Transverse colon (tissue), 4 donors: ENCODE data around the gene MEIOC. TPM values are rescaled to one million over a fixed set of nuclear protein-coding genes. Genes with fewer than 3 reads are reported as not detected.
A peak's percentile ranks its signal among the peaks of the same experiment; 100 is the strongest.

Source experiments
- DNase-seq: peaks from one replicate; pipeline ENCODE4 v3.0.0-alpha.2; 2019
- H3K27ac ChIP-seq, 4 donors: fragments of 200-600 bp; sonication (generic); 2 replicates each; pipeline ENCODE4 v1.5.1; 2016 to 2018; ENCODE audit warnings: inconsistent platforms in 4 of 4
- H3K27me3 ChIP-seq: fragments of 200-600 bp; sonication (generic); 2 replicates; pipeline ENCODE4 v1.5.1; 2017; ENCODE audit warnings: inconsistent platforms
- H3K36me3 ChIP-seq, 4 donors: fragments of 200-600 bp; sonication (generic); 2 replicates each; pipeline ENCODE4 v1.5.1; 2017 to 2019; ENCODE audit warnings: inconsistent platforms in 4 of 4
- H3K4me1 ChIP-seq, 4 donors: fragments of 200-600 bp; sonication (generic); 2 replicates each; pipeline ENCODE4 v1.5.1; 2017 to 2020; ENCODE audit warnings: inconsistent platforms in 4 of 4
- H3K4me3 ChIP-seq, 4 donors: fragments of 200-600 bp; sonication (generic); 1 replicate in 1 of 4; 2 replicates in 3 of 4; pipeline versions ENCODE4 v1.5.1 to v1.6.1; 2017 to 2019; ENCODE audit warnings: inconsistent platforms in 4 of 4
- H3K9me3 ChIP-seq, 2 donors: fragments of 200-600 bp; sonication (generic); 2 replicates each; pipeline ENCODE4 v1.5.1; 2017 to 2019; ENCODE audit warnings: inconsistent platforms in 2 of 2
- EP300 ChIP-seq: sonication (generic); formaldehyde crosslinking; IDR thresholded peaks from one replicate; pipeline ENCODE4 v1.6.1; 2017; ENCODE audit warnings: antibody characterized with exemption, low read depth
- POLR2A ChIP-seq: fragments of 450-650 bp; IDR thresholded peaks from one replicate; pipeline ENCODE4 v1.6.1; 2016; ENCODE audit warnings: antibody characterized with exemption, mild to moderate bottlenecking, moderate library complexity
- POLR2AphosphoS5 ChIP-seq, 3 donors: sonication (generic); formaldehyde crosslinking; IDR thresholded peaks; one replicate each; pipeline ENCODE4 v1.6.1; 2016; ENCODE audit warnings: antibody characterized with exemption in 3 of 3
- WGBS, 2 donors: methylation state at CpG; one replicate each; pipeline ENCODE4 v1.1.5; 2018; ENCODE audit warnings: low coverage in 1 of 2; 5-methylcytosine and 5-hydroxymethylcytosine counted together
- in situ Hi-C, 4 donors: fragments of 200-750 bp; cut with MboI; loops; one replicate each; pipeline versions ENCODE4 v1.15.0 to v1.15.1; 2017; ENCODE audit warnings: low sequenced_read_pairs in 3 of 4, low pct_ligation_motif_present in 1 of 4, low pct_unique_long_range_greater_than_20kb in 1 of 4
- intact Hi-C: fragments of 100-400 bp; cut with DNase I; formaldehyde crosslinking; loops from one replicate; pipeline ENCODE4 v1.15.1; 2023; ENCODE audit warnings: low total_unique reads
- total RNA-seq, 4 donors: library from RNA; depleted of rRNA; stranded (reverse); fragments of >200 nt; gene quantifications; one replicate each; pipeline ENCODE4 v1.1.0, GENCODE V29; 2016
- TF ChIP-seq, protein P1 (sequence below), 5 experiments: fragments of 200-600 bp in 3 of 5; fragments of 450-650 bp in 2 of 5; sonication (generic) in 3 of 5; IDR thresholded peaks; 1 replicate in 2 of 5; 2 replicates in 3 of 5; pipeline ENCODE4 v1.5.1; 2016 to 2017; ENCODE audit warnings: antibody characterized with exemption in 5 of 5, inconsistent platforms in 3 of 5, mild to moderate bottlenecking in 2 of 5, moderate library complexity in 1 of 5

MEIOC gene
- total RNA-seq, 4 donors from 2014 or later, result not detected

DNA sequence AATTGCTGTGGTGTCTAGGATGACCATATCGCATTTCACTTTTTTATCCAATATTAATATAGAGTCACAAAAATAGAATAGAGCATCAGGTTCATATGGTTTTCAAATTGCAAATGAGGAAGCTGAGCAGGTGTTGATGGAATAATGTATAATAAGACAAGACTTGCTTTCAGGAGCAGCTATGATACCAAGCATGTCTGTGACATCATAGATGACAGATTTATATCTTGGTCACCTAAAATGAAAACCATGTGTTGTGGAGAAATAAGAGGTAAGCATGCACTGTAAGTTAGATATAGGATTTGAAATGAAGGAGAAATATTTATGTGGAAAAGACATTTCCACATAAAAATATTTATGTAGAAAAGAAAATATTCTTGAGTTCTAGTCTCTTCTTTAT, 8.6 kb downstream of the MEIOC start:
- H3K4me1 ChIP-seq, result no peaks in the 10 kb centered on the region
- H3K27ac ChIP-seq, result no peak overlapping the region
- WGBS, 2 donors, result 83% methylated on average over 1 of the region's 1 CpG; no CpG with 5 or more reads in 1 of the 2 donors
- H3K27me3 ChIP-seq, result peaks cover 9% of the 10 kb centered on the region
- no peak for DNase-seq
- no peak overlapping the region for H3K4me3 ChIP-seq
- no peaks in the 10 kb centered on the region for H3K9me3 ChIP-seq
- intact Hi-C loops, result no loop called here
- in situ Hi-C loops, result no loop called here
- TF ChIP-seq, protein P1, sequence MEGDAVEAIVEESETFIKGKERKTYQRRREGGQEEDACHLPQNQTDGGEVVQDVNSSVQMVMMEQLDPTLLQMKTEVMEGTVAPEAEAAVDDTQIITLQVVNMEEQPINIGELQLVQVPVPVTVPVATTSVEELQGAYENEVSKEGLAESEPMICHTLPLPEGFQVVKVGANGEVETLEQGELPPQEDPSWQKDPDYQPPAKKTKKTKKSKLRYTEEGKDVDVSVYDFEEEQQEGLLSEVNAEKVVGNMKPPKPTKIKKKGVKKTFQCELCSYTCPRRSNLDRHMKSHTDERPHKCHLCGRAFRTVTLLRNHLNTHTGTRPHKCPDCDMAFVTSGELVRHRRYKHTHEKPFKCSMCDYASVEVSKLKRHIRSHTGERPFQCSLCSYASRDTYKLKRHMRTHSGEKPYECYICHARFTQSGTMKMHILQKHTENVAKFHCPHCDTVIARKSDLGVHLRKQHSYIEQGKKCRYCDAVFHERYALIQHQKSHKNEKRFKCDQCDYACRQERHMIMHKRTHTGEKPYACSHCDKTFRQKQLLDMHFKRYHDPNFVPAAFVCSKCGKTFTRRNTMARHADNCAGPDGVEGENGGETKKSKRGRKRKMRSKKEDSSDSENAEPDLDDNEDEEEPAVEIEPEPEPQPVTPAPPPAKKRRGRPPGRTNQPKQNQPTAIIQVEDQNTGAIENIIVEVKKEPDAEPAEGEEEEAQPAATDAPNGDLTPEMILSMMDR (IDR thresholded peaks at IDR 0.05), result no peak
- TF ChIP-seq POLR2AphosphoS5 (IDR thresholded peaks at IDR 0.05) (no peak), POLR2A (no peak), EP300 (no peak)
- H3K36me3 ChIP-seq, result no peaks in the 10 kb centered on the region

DNA sequence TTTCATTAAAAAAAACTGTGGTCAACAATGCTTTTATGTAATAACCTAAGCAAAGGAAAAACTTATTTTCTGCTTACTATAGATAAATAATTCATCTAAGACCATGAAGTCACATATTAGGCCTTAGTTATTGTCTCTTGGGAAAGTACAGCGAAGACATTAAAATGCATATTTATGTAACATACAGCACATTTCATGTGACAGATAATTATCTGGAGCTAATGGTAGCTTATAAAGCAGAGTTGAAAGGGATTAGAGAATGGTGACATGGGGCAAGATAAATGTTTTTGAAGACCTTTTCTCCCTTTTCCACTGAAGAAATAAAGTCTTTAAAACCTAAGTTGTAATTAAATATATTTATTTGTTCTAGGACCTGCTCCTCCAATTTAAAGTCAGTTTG, 9.7 kb downstream of the MEIOC start:
- H3K27ac ChIP-seq, result no peak overlapping the region
- no peak overlapping the region for H3K4me3 ChIP-seq
- TF ChIP-seq POLR2A (no peak), POLR2AphosphoS5 (IDR thresholded peaks at IDR 0.05) (no peak), EP300 (no peak)
- TF ChIP-seq, protein P1 (IDR thresholded peaks at IDR 0.05), result no peak
- DNase-seq, result no peak
- H3K36me3 ChIP-seq, result no peaks in the 10 kb centered on the region
- no peaks in the 10 kb centered on the region for H3K4me1 ChIP-seq
- peaks cover 9% of the 10 kb centered on the region for H3K27me3 ChIP-seq
- in situ Hi-C loops (no loop called here), intact Hi-C loops (no loop called here)
- WGBS, 2 donors, result 96 to 100% methylated on average over 1 of the region's 1 CpG
- H3K9me3 ChIP-seq, result no peaks in the 10 kb centered on the region

DNA sequence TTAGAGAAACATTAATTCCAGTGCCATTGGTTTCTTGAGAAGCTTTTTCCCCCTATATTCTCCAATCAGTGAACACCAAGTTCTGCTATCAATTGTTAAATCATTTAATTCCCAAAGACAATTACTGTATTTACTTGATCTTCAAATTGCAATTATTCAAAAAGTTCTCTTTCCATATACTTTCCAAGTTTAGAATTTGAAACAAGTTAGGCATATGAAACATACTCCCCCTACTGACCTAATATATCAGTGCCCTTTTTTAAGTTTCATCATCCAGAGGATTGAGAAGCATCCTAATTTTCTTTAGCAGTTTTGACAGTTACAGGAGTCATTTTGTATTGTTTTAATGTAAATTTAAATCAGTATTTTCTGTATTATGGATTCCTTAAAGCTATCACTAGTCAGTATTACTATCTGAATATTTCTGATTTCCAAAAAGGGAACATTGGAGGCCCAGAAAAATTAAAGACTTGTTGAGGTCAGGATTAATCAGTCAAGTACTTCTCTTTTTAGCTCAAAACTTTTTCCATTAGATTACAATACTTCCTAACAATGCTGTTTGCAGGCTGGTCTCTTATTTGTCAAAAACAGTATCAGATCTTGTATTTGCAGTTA, 16.3 kb downstream of the MEIOC start:
- Histone ChIP-seq H3K9me3 (no peaks in the 10 kb centered on the region), H3K4me3 (no peak overlapping the region), H3K4me1 (no peaks in the 10 kb centered on the region), H3K27me3 (no peaks in the 10 kb centered on the region), H3K36me3 (no peaks in the 10 kb centered on the region), H3K27ac (no peak overlapping the region)
- TF ChIP-seq, protein P1 (IDR thresholded peaks at IDR 0.05), result peak; percentile 24 to 42 (median 38)
- TF ChIP-seq POLR2AphosphoS5 (IDR thresholded peaks at IDR 0.05), result no peak
- DNase-seq, result no peak
- in situ Hi-C loops, result no loop called here
- intact Hi-C loops, result no loop called here

DNA sequence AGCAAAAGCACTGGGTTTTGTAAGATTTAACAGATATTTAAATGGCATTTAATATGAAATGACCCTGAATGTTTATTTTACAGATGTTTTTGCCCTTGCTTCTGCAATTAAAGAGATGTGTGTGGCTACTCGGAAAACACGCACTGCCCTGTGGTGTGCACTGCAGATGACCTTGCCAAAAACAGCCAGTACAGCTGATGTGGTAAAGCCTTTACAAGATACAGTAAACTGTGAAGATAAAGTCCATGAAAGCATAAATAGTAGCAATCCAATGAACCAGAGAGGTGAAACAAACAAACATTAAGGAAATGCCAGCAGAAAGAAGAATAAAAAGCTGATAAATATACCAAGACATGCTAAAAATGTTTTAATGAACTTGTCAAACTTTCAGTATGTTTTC, 17.6 kb downstream of the MEIOC start:
- in situ Hi-C loops, result no loop called here
- H3K4me3 ChIP-seq, result no peak overlapping the region

More for the DNA sequence above, 17.6 kb downstream of the MEIOC start:
- intact Hi-C loops, result no loop called here
- no peak for TF ChIP-seq POLR2A
- TF ChIP-seq, protein P1 (IDR thresholded peaks at IDR 0.05), result no peak
- TF ChIP-seq EP300, result no peak
- no peak for TF ChIP-seq POLR2AphosphoS5 (IDR thresholded peaks at IDR 0.05)
- no peaks in the 10 kb centered on the region for H3K27me3 ChIP-seq
- peaks cover 0 to 5% (median 2%) of the 10 kb centered on the region in 4 donors for H3K36me3 ChIP-seq
- 82 to 83% methylated on average over 2 of the region's 2 CpGs for WGBS, 2 donors
- H3K27ac ChIP-seq, result no peak overlapping the region
- no peaks in the 10 kb centered on the region for H3K9me3 ChIP-seq
- no peak for DNase-seq
- no peaks in the 10 kb centered on the region for H3K4me1 ChIP-seq
